Stimulated activated CD8-positive, alpha-beta memory T cell treated with anti-CD3 and anti-CD28 coated beads, Interleukin-12 subunit alpha, Interleukin-12 subunit beta, amount 100 ng/mL, for 1 hour (primary cell): ENCODE results near the gene CUL2.
A peak's percentile ranks its signal among the peaks of the same experiment; 100 is the strongest.
"Not testable (repeated sequence)": the region's sequence is repeated elsewhere in the genome, so short reads cannot be mapped to it uniquely, and the experiment has no call there.

Source experiments
- DNase-seq: peaks from one replicate; pipeline ENCODE4 v3.0.0-alpha.2; 2020; ENCODE audit warnings: low read depth

Gene CUL2

DNA sequence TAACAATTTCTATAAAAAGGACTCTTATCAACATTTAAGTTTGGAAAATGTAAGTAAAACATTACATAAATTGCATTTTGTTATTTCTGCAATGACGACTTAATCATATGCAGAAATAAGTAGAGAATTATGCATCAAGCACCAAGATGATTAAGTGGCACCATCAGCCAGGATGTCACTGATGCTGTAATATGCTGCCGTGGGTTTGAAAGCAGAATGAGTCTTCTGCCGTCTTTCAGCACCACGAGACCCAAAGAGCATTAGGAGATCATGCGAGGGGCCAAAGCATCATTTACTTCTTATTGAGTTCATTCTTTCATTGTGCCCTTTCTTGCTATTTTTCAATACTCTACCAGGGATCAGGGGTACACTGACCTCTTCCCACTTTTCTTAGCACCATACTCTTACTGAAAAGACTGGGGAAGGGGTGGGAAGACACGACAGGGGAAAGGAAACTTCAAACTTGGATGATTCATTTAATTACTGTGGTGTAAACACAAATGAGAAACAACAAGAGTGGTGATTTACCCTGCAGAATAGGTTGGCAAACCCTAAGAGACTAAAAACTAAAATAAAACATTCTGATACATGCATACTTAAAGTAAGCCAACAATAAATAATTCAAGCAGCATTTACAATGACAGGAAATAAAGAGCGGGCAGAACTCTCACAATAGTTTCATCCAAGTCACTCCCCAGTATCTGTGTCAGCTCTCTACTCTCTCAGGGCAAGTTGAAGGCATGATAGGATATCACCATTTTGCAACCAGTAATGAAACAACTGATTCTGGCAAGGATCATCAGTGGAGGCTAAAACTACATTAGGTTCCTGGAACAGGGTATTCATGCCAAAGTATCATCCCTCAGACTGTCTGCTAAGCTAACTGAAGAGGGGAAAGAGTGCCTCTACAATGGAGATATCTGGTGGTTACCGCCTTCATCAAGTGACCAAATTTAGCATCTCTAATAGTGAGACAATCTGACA, 70.8 kb downstream of the CUL2 start:
- DNase-seq: no peak

DNA sequence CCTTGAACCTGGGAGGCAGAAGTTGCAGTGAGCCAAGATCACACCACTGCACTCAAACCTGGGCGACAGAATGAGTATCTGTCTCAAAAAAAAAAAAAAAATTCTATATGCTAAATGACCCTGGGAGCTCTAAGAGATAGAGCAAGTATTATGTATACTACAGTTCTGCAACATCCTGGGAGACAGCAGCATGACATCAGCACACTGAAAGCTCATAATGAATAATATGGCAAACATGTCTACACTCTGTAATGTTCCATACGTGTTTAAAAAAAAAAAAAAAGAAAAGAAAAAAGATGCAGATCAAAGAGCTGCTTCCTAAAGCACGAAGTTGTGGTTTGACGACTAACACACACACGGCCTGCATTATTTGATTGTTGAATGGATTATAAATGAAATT, 72.5 kb downstream of the CUL2 start:
- no peak for DNase-seq

- DNase-seq: no peak
These were observed 74.2 kb downstream of the CUL2 start for GRCh38 chr10:35015843-35016408.

- DNase-seq: no peak
These were observed 77.4 kb downstream of the CUL2 start for GRCh38 chr10:35012781-35013180.

GRCh38 chr10:35011771-35012191, 78.4 kb downstream of the CUL2 start:
- DNase-seq: no peak

GRCh38 chr10:35007858-35008301, 82.3 kb downstream of the CUL2 start:
- no peak for DNase-seq

DNA sequence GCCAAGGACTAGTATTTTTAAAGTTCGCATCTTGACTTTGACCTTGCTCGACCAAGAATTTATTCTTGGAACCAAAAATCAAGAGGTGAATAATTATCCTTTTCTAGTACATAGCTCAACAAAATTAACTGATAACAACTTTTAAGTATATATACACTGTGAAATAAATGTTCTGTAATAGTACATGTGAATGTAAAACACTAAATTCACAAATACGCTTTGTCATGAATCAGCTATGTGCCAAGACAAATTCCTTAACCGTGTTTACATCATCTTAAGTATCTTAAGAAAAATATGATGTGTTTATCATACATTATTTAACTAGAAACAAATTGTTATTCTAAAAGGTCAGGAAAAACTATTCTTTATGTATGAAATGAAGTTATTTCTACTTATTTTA, 83.3 kb downstream of the CUL2 start:
- no peak for DNase-seq

GRCh38 chr10:35005868-35006267, 84.3 kb downstream of the CUL2 start:
- no peak for DNase-seq

DNA sequence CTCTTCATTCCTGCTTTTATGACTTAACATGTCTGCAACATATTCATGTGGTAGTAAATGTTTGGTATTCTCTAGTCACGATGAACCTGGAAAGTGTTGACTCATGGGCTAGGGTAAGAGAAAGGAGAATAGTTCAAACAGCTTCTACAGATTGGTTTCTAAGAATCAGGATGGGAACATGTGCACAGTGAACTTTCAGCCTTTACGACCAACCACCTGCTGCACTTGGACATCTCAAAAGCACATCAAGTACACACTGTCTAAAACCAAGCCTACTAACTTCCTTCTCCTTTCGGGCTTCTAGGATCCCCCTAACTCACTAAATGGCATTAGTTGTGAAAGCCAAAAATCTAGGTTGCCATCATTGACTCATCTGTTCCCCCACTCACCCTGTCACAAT, 85.5 kb downstream of the CUL2 start:
- DNase-seq: no peak

DNA sequence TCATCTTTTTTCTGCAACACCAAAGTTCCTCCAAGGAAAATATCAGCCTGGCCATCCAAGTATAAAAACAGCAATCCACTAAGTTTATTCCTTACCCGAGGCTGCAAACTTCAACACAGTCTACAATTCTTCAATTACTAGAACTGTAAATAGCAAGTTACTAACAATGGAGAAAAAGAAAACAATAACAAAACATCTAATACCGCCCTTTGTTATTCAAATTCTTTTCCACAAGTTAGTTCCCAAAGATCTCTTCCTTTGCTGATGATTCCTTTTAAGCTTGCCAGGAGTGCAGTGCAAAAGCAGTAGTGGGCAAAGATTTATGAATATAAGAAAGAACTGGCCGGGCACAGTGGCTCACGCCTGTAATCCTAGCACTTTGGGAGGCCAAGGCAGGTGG, 86.2 kb downstream of the CUL2 start:
- no peak for DNase-seq

DNA sequence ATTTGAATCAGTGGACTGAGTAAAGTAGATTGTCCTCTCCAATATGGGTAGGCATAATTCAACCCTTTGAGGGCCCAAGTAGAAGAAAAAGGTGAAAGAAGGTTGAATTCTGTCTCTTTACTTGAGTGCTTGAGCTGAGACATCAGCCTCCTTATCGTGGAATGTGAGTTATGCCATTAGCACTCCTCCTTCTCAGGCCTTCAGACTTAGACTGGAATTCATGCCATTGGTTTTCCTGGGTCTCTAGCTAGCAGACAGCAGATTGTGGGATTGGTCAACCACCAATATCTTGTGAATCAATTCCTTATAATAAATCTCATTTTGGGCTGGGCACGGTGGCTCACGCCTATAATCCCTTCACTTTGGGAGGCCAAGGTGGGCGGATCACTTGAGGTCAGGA, 89.2 kb downstream of the CUL2 start:
- no peak for DNase-seq

- no peak for DNase-seq
These were observed 90.6 kb downstream of the CUL2 start for GRCh38 chr10:34999532-34999931.

DNA sequence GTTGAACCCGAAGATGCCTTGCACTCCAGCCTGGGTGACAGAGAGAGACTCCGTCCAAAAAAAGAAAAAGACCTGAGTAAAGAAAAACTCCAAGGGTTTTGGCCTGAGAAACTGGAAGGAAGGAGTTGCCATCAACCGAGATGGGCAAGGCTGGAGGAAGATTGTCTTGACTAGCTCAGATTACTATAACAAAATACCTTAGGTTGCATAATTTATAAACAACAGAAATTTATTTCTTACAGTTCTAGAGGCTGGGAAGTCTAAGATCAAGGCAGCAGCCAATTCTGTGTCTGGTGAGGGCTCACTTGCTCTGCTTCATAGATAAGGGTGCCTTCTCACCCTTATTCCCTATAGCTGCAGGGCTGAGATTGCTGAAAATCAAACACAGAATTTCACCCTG, 91.2 kb downstream of the CUL2 start:
- no peak for DNase-seq

- DNase-seq: no peak
These were observed 93.3 kb downstream of the CUL2 start for GRCh38 chr10:34996843-34997242.

DNA sequence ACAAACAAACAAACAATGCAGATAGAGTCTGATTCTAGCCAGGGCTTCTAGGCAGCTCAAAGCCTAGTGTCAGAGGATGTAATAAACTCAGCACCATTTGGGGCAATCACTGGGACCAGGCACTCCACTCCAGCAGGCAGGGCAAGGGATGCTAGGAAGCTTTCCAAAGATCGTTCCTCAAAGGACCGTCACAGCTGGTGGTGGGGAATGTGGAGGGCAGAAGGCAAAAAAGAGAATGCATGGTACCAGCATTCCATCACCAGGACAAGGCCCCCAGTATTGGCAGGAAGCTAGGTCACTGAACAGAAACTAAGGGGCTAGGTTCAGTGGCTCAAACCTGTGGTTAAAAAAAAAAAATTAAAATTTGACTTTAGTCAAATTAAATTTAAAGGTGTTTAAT, 94.2 kb downstream of the CUL2 start:
- no peak for DNase-seq

- peak; percentile 25 for DNase-seq
These were observed 95.5 kb downstream of the CUL2 start for GRCh38 chr10:34994565-34995142.

DNA sequence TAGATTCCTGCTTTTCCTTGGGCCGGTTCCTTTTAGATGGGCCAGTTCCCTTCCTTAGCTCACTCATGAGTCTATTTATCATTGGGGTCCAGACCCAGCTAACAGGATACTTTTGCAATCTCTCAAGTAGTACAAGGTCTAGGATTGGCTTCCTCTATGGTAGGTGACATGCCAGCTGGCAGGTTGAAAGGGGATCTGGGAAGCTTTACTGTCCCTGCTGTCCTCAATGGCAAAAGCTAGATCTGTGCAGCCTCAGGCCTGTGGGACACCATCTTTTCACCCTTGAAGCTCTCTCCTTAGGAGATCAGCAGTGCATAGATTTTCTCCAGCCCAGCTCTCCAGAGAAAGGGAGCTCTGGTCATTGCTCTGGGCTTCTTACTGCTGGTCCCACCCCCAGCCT, 96.4 kb downstream of the CUL2 start:
- no peak for DNase-seq

DNA sequence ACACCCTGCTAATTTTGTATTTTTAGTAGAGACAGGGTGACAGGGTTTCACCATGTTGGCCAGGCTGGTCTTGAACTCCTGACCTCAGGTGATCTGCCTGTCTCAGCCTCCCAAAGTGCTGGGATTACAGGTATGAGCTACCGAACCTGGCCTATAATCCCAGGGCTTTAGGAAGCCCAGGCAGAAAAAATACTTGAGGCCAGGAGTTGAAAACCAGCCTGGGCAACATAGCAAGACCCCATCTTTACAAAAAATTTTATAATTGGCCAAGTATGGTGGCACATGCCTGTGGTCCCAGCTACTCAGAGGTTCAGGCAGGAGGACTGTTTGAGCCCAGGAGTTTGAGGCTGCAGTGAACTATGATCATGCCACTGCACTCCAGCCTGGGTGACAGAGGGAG, 99.0 kb downstream of the CUL2 start:
- not testable (repeated sequence) for DNase-seq

- no peak for DNase-seq
These were observed 101.6 kb downstream of the CUL2 start for GRCh38 chr10:34988397-34989067.

DNA sequence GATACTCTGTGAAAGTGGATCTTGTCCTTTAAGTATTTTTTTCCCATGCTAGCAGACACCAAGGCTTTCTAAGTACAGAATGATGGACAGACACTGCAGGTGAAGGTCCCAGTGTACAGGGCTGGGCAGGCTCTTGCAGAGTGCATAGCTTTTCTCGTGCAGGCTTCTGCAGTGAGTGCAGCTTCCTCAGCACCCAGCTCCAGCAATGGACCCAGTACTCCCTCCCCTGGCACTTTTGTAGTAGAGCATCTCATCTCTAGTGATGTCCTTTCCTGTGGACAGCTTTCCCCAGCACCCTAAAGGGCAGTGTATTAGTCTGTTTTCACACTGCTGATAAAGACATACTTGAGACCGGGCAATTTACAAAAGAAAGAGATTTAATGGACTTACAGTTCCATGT, 104.3 kb downstream of the CUL2 start:
- DNase-seq: no peak

DNA sequence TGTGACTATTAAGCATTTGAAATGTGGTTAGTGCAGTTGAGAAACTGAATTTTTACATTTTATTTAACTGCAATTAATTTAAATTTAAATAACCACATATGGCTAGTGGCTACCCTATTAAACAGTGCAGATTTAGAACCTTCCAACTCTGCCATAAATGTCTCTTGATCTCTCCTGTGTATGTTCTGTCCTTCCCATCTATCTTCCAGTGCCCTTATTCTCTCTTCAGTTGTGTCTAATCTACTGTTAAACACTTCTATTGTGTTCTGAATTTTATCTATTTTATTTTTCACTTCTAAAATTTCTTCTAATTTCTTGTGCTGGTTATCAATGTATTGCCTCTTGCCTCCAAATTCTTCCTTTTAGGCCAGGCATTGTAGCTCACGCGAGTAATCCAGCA, 105.0 kb downstream of the CUL2 start:
- no peak for DNase-seq

DNA sequence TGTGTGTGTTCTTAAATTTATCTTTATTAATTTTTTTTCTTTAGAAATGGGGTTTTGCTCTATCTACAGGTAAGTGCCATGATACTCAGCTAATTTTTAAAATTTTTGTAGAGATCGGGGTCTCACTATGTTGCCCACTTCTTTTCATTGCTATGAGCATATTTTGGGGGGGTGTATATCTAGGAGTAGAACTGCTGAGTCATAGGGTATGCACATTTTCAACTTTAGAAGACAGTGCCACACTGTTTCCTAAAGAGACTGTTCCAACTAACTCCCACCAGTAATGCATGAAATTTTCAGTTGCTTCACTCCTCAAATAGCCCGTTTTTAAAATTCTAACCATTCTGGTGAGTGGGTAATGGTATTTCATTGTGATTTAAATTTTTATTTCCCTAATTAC, 108.3 kb downstream of the CUL2 start:
- DNase-seq: no peak

DNA sequence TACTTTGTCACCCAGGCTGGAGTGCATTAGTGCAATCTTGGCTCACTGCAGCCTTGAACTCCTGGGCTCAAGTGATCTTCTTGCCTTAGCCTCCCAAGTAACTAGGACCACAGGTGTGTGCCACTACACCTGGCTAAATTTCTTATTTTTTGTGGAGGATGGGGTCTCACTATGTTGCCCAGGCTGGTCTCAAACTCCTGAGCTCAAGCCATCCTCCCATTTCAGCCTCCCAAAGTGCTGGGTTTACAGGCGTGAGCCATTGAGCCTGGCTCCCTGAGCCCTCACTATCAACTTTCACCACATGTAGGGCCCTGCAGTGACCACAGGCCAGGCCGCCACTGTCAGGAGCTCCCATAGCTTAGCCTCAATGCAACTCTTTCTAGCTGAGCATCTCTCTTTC, 110.2 kb downstream of the CUL2 start:
- no peak for DNase-seq
